Testis (tissue), 3 donors: ENCODE measurements around the gene DNAH9. TPM values are rescaled to one million over a fixed set of nuclear protein-coding genes. Genes with fewer than 3 reads are reported as not detected.

ENCODE experiments used
- DNase-seq: peaks from one replicate; pipeline ENCODE4 v3.0.0-alpha.2; 2019
- H3K27ac ChIP-seq, 2 donors: fragments of 200-600 bp; sonication (generic); one replicate each; pipeline ENCODE4 v1.5.1; 2019
- H3K27me3 ChIP-seq: fragments of 200-600 bp; sonication (generic); one replicate; pipeline ENCODE4 v1.5.1; 2019
- H3K36me3 ChIP-seq: fragments of 200-600 bp; sonication (generic); one replicate; pipeline ENCODE4 v1.5.1; 2017; ENCODE audit warnings: low read depth; ENCODE audit errors: missing control alignments
- H3K4me1 ChIP-seq: fragments of 200-600 bp; sonication (generic); one replicate; pipeline ENCODE4 v1.5.1; 2019
- H3K4me3 ChIP-seq, 2 donors: fragments of 200-600 bp; sonication (generic); one replicate each; pipeline ENCODE4 v1.5.1; 2017 to 2019
- H3K9me3 ChIP-seq: fragments of 200-600 bp; sonication (generic); one replicate; pipeline ENCODE4 v1.5.1; 2017
- CTCF ChIP-seq, 3 experiments: fragments of 450-650 bp in 2 of 3; fragments of 200-600 bp in 1 of 3; sonication (generic) in 1 of 3; IDR thresholded peaks; one replicate each; pipeline ENCODE4 v1.5.1; 2016 to 2019; ENCODE audit warnings: antibody characterized with exemption in 3 of 3, mild to moderate bottlenecking in 2 of 3, moderate library complexity in 1 of 3
- POLR2A ChIP-seq: fragments of 450-650 bp; IDR thresholded peaks from one replicate; pipeline ENCODE4 v1.6.1; 2017; ENCODE audit warnings: antibody characterized with exemption, mild to moderate bottlenecking, moderate library complexity
- WGBS, 2 donors: methylation state at CpG; one replicate each; pipeline ENCODE4 v1.1.5; 2018; 5-methylcytosine and 5-hydroxymethylcytosine counted together
- intact Hi-C: fragments of 100-400 bp; cut with DNase I; formaldehyde crosslinking; loops from one replicate; pipeline ENCODE4 v1.15.1; 2023; ENCODE audit warnings: low total_unique reads
- polyA plus RNA-seq: library from polyadenylated mRNA; stranded (reverse); fragments of 350-450 nt; fragmentation: Illumina TruSeq; extraction: RNeasy Lipid Tissue Mini Kit (QIAGEN cat#74804); gene quantifications from one replicate; pipeline ENCODE4 v1.2.3, GENCODE V29; 2014; ENCODE audit warnings: low read depth, low replicate concordance; ENCODE audit not compliant: insufficient read depth
- total RNA-seq, 2 donors: library from RNA; depleted of rRNA; stranded (reverse); fragments of >200 nt; gene quantifications; one replicate each; pipeline ENCODE4 v1.2.3, GENCODE V29; 2016

Gene DNAH9
- total and polyA plus RNA-seq, 3 donors from 2014 or later: 15.4 to 22.9 (median 19.4) TPM

- Histone ChIP-seq H3K27ac (no peak overlapping the region), H3K27me3 (no peaks in the 10 kb centered on the region), H3K9me3 (no peaks in the 10 kb centered on the region), H3K4me1 (no peaks in the 10 kb centered on the region), H3K4me3 (no peak overlapping the region), H3K36me3 (no peaks in the 10 kb centered on the region)
- intact Hi-C loops: no loop called here
- WGBS, 2 donors: 94 to 100% methylated on average over 2 to 7 of the region's 7 CpGs
- no peak for TF ChIP-seq CTCF (IDR thresholded peaks at IDR 0.05)
- TF ChIP-seq POLR2A: no peak
- DNase-seq: no peak
These were observed 149.2 kb downstream of the DNAH9 start for GRCh38 chr17:11747441-11747840.

GRCh38 chr17:11757815-11758214, 159.5 kb downstream of the DNAH9 start:
- H3K4me3 ChIP-seq: no peak overlapping the region
- no peak for DNase-seq
- no peaks in the 10 kb centered on the region for H3K36me3 ChIP-seq
- intact Hi-C loops: no loop called here
- no peaks in the 10 kb centered on the region for H3K9me3 ChIP-seq
- H3K27ac ChIP-seq: no peak overlapping the region
- no peak for TF ChIP-seq POLR2A
- no peak for TF ChIP-seq CTCF (IDR thresholded peaks at IDR 0.05)
- no peaks in the 10 kb centered on the region for H3K4me1 ChIP-seq
- H3K27me3 ChIP-seq: no peaks in the 10 kb centered on the region
- WGBS, 2 donors: 64 to 67% methylated on average over 5 of the region's 5 CpGs

GRCh38 chr17:11768106-11768505, 169.8 kb downstream of the DNAH9 start:
- DNase-seq: no peak
- no peaks in the 10 kb centered on the region for H3K27me3 ChIP-seq
- H3K4me1 ChIP-seq: no peaks in the 10 kb centered on the region
- no peak for TF ChIP-seq CTCF (IDR thresholded peaks at IDR 0.05)
- TF ChIP-seq POLR2A: no peak
- no peaks in the 10 kb centered on the region for H3K36me3 ChIP-seq
- H3K9me3 ChIP-seq: no peaks in the 10 kb centered on the region
- intact Hi-C loops: no loop called here
- 89% methylated on average over 10 to 11 of the region's 11 CpGs for WGBS, 2 donors
- no peak overlapping the region for H3K27ac ChIP-seq
- no peak overlapping the region for H3K4me3 ChIP-seq

GRCh38 chr17:11768981-11769380, 170.7 kb downstream of the DNAH9 start:
- Histone ChIP-seq H3K27me3 (no peaks in the 10 kb centered on the region), H3K9me3 (no peaks in the 10 kb centered on the region), H3K4me3 (no peak overlapping the region), H3K36me3 (no peaks in the 10 kb centered on the region), H3K27ac (no peak overlapping the region), H3K4me1 (no peaks in the 10 kb centered on the region)
- DNase-seq: no peak
- TF ChIP-seq POLR2A: no peak
- 92 to 100% methylated on average over 1 to 19 of the region's 19 CpGs for WGBS, 2 donors
- intact Hi-C loops: no loop called here

- DNase-seq: no peak
- Histone ChIP-seq H3K36me3 (no peaks in the 10 kb centered on the region), H3K9me3 (no peaks in the 10 kb centered on the region), H3K4me3 (no peak overlapping the region), H3K27me3 (no peaks in the 10 kb centered on the region), H3K27ac (no peak overlapping the region), H3K4me1 (no peaks in the 10 kb centered on the region)
- intact Hi-C loops: no loop called here
- TF ChIP-seq POLR2A (no peak), CTCF (IDR thresholded peaks at IDR 0.05) (no peak)
These were observed 173.8 kb downstream of the DNAH9 start for GRCh38 chr17:11772031-11772430.
